CD14-positive monocyte (primary cell): ENCODE results near the gene MISP3. TPM values are rescaled to one million over a fixed set of nuclear protein-coding genes. Genes with fewer than 3 reads are reported as not detected.

Source experiments
- DNase-seq, 3 donors: peaks; one replicate each; pipeline ENCODE4 v3.0.0-alpha.2; 2011 to 2022
- H2AFZ ChIP-seq: 2 replicates; pipeline ENCODE4 v1.6.0; 2012; ENCODE audit warnings: mild to moderate bottlenecking, low read depth, low read length, inconsistent platforms; ENCODE audit not compliant: insufficient read depth, poor library complexity, severe bottlenecking
- H3K27ac ChIP-seq, 2 donors: 1 replicate in 1 of 2; 2 replicates in 1 of 2; pipeline ENCODE4 v1.5.1; 2012 to 2013; ENCODE audit warnings: low read length in 2 of 2, control low read depth in 1 of 2, inconsistent platforms in 1 of 2, low read depth in 1 of 2, mild to moderate bottlenecking in 1 of 2
- H3K27me3 ChIP-seq, 2 donors: one replicate each; pipeline versions ENCODE4 v1.6.0 to v1.6.1; 2011 to 2013; ENCODE audit warnings: low read length in 2 of 2; ENCODE audit not compliant: control insufficient read depth in 2 of 2, insufficient read depth in 2 of 2
- H3K36me3 ChIP-seq, 2 donors: replicated peaks in 1 of 2; 1 replicate in 1 of 2; 2 replicates in 1 of 2; pipeline versions ENCODE4 v1.5.1 to v1.6.1; 2012 to 2013; ENCODE audit warnings: low read length in 2 of 2, control low read depth in 1 of 2, inconsistent platforms in 1 of 2, mild to moderate bottlenecking in 1 of 2; ENCODE audit not compliant: insufficient read depth in 2 of 2, control insufficient read depth in 1 of 2
- H3K4me1 ChIP-seq, 2 donors: 1 replicate in 1 of 2; 2 replicates in 1 of 2; pipeline versions ENCODE4 v1.5.1 to v1.6.1; 2012 to 2013; ENCODE audit warnings: low read length in 2 of 2, control low read depth in 1 of 2, inconsistent platforms in 1 of 2, mild to moderate bottlenecking in 1 of 2, moderate library complexity in 1 of 2; ENCODE audit not compliant: insufficient read depth in 2 of 2, control insufficient read depth in 1 of 2
- H3K4me2 ChIP-seq: replicated peaks from 2 replicates; pipeline ENCODE3; 2012; ENCODE audit warnings: low read length, moderate library complexity, mild to moderate bottlenecking; ENCODE audit not compliant: poor library complexity, severe bottlenecking; ENCODE audit errors: extremely low read depth
- H3K4me3 ChIP-seq, 3 experiments: fragments of 200-600 bp in 1 of 3; sonication (generic) in 1 of 3; replicated peaks in 1 of 3; 1 replicate in 2 of 3; 2 replicates in 1 of 3; pipeline ENCODE4 v1.5.1; 2011 to 2013; ENCODE audit warnings: low read length in 3 of 3, mild to moderate bottlenecking in 3 of 3, control low read depth in 2 of 3, low read depth in 2 of 3, inconsistent platforms in 1 of 3, moderate library complexity in 1 of 3
- H3K79me2 ChIP-seq: 2 replicates; pipeline ENCODE4 v1.6.0; 2012; ENCODE audit warnings: mild to moderate bottlenecking, control low read depth, inconsistent platforms, low read length, moderate library complexity; ENCODE audit not compliant: insufficient read depth
- H3K9ac ChIP-seq: 2 replicates; pipeline ENCODE4 v1.6.0; 2017; ENCODE audit warnings: low read length, mild to moderate bottlenecking; ENCODE audit not compliant: insufficient read depth, poor library complexity, severe bottlenecking
- H3K9me3 ChIP-seq, 2 donors: replicated peaks in 1 of 2; 1 replicate in 1 of 2; 2 replicates in 1 of 2; pipeline versions ENCODE4 v1.5.1 to v1.6.1; 2012 to 2013; ENCODE audit warnings: low read length in 2 of 2, control low read depth in 1 of 2; ENCODE audit not compliant: control insufficient read depth in 1 of 2, insufficient read depth in 1 of 2
- H4K20me1 ChIP-seq: 2 replicates; pipeline ENCODE4 v1.6.0; 2012; ENCODE audit warnings: mild to moderate bottlenecking, low read length, control low read depth, moderate library complexity; ENCODE audit not compliant: insufficient read depth
- H3K27ac Mint-ChIP-seq, 7 donors: one replicate each; pipeline ENCODE4 v1.8.0; 2020; ENCODE audit warnings: mild to moderate bottlenecking in 7 of 7, mixed read lengths in 7 of 7, moderate library complexity in 6 of 7, inconsistent platforms in 2 of 7
- H3K27me3 Mint-ChIP-seq, 3 donors: one replicate each; pipeline ENCODE4 v1.8.0; 2021 to 2022; ENCODE audit warnings: low read depth in 3 of 3, mild to moderate bottlenecking in 3 of 3, mixed read lengths in 3 of 3, moderate library complexity in 3 of 3, inconsistent platforms in 1 of 3
- H3K36me3 Mint-ChIP-seq, 2 donors: one replicate each; pipeline ENCODE4 v1.8.0; 2020; ENCODE audit warnings: mixed read lengths in 2 of 2, inconsistent platforms in 1 of 2, mild to moderate bottlenecking in 1 of 2
- H3K4me1 Mint-ChIP-seq: one replicate; pipeline ENCODE4 v1.8.0; 2020; ENCODE audit warnings: mild to moderate bottlenecking, mixed read lengths
- H3K4me3 Mint-ChIP-seq, 2 donors: one replicate each; pipeline ENCODE4 v1.8.0; 2020; ENCODE audit warnings: mild to moderate bottlenecking in 2 of 2, mixed read lengths in 2 of 2, moderate library complexity in 1 of 2
- H3K9me3 Mint-ChIP-seq, 7 donors: one replicate each; pipeline ENCODE4 v1.8.0; 2020 to 2022; ENCODE audit warnings: mixed read lengths in 7 of 7, mild to moderate bottlenecking in 6 of 7, moderate library complexity in 6 of 7, inconsistent platforms in 2 of 7
- WGBS: methylation state at CpG from one replicate; pipeline ENCODE4 v1.1.5; 2013; ENCODE audit warnings: missing lambda C conversion rate; ENCODE audit not compliant: insufficient coverage; 5-methylcytosine and 5-hydroxymethylcytosine counted together
- intact Hi-C, 2 donors: fragments of 100-400 bp; cut with micrococcal nuclease; formaldehyde crosslinking; loops; one replicate each; pipeline versions ENCODE4 v1.15.0 to v1.15.1; 2023
- polyA plus RNA-seq, 3 donors: library from polyadenylated mRNA; depleted of rRNA in 1 of 3; unstranded in 2 of 3; stranded (reverse) in 1 of 3; fragments of 300-500 nt in 2 of 3; fragments of >200 nt in 1 of 3; fragmentation: Illumina TruSeq in 2 of 3; gene quantifications; 1 replicate in 2 of 3; 2 replicates in 1 of 3; pipeline ENCODE4 v1.2.3, GENCODE V29; 2012 to 2021
- TF ChIP-seq, protein P1 (sequence below): fragments of 200-600 bp; IDR thresholded peaks from one replicate; pipeline ENCODE4 v1.8.0; 2022; ENCODE audit warnings: antibody characterized with exemption, mild to moderate bottlenecking

MISP3 gene
- polyA plus RNA-seq, 3 donors: 0.42 to 0.77 (median 0.52) TPM

DNA sequence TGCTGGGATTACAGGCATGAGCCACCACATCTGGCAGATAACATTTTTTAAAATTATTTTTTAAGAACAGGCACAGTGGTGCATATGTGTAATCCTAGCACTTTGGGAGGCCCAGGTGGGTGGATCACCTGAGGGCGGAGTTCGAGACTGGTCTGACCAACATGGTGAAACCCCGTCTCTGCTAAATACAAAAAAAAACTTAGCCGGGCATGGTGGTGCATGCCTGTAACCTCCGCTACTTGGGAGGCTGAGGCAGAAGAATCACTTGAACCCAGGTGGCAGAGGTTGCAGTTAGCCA, 10.1 kb upstream of the MISP3 start:
- Histone ChIP-seq H3K79me2 (no peaks in the 10 kb centered on the region), H2AFZ (no peak overlapping the region), H3K4me2 (no peak overlapping the region), H3K36me3 (no peaks in the 10 kb centered on the region), H4K20me1 (no peaks in the 10 kb centered on the region), H3K27ac (no peak overlapping the region), H3K4me3 (no peak overlapping the region), H3K27me3 (peaks cover 16 to 36% of the 10 kb centered on the region in 2 donors), H3K4me1 (peaks cover 6 to 9% of the 10 kb centered on the region in 2 donors), H3K9ac (no peak overlapping the region), H3K9me3 (peaks cover 0 to 3% of the 10 kb centered on the region in 2 donors)
- H3K27me3 Mint-ChIP-seq: peaks cover 31 to 48% (median 45%) of the 10 kb centered on the region in 3 donors
- peaks cover 4% of the 10 kb centered on the region in 2 donors for H3K36me3 Mint-ChIP-seq
- intact Hi-C loops: no loop called here
- H3K9me3 Mint-ChIP-seq: peaks cover 0 to 12% (median 1%) of the 10 kb centered on the region in 7 donors
- no peak for DNase-seq
- WGBS: 93% methylated on average over 5 of the region's 5 CpGs
- H3K27ac Mint-ChIP-seq: no peak overlapping the region
- peaks cover 18% of the 10 kb centered on the region for H3K4me1 Mint-ChIP-seq
- H3K4me3 Mint-ChIP-seq: no peak overlapping the region
- TF ChIP-seq, protein P1, sequence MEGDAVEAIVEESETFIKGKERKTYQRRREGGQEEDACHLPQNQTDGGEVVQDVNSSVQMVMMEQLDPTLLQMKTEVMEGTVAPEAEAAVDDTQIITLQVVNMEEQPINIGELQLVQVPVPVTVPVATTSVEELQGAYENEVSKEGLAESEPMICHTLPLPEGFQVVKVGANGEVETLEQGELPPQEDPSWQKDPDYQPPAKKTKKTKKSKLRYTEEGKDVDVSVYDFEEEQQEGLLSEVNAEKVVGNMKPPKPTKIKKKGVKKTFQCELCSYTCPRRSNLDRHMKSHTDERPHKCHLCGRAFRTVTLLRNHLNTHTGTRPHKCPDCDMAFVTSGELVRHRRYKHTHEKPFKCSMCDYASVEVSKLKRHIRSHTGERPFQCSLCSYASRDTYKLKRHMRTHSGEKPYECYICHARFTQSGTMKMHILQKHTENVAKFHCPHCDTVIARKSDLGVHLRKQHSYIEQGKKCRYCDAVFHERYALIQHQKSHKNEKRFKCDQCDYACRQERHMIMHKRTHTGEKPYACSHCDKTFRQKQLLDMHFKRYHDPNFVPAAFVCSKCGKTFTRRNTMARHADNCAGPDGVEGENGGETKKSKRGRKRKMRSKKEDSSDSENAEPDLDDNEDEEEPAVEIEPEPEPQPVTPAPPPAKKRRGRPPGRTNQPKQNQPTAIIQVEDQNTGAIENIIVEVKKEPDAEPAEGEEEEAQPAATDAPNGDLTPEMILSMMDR: no peak

DNA sequence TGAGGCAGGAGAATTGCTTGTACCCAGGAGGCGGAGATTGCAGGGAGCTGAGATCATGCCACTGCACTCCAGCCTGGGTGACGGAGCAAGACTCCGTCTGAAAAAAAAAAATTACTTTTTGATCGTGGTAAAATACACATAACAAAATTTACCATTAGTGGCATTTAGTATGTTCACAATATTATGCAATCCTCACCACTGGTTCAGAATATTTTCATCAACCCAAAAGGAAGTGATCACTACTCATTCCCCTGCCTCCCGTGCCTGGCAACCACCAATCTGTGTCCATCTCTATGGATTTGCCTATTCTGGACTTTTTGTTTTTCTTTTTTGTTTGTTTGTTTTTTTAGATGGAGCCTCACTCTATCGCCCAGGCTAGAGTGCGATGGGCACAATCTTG, 9.5 kb upstream of the MISP3 start:
- peaks cover 0 to 3% of the 10 kb centered on the region in 2 donors for H3K9me3 ChIP-seq
- TF ChIP-seq, protein P1: no peak
- Mint-ChIP-seq H3K9me3 (peaks cover 0 to 12% (median 1%) of the 10 kb centered on the region in 7 donors), H3K4me1 (peaks cover 13% of the 10 kb centered on the region), H3K4me3 (no peak overlapping the region), H3K27me3 (peaks cover 25 to 42% (median 39%) of the 10 kb centered on the region in 3 donors), H3K27ac (peak overlapping the region in 1 of 7 donors; percentile 38), H3K36me3 (peaks cover 4% of the 10 kb centered on the region in 2 donors)
- intact Hi-C loops: no loop called here
- H3K79me2 ChIP-seq: no peaks in the 10 kb centered on the region
- H3K27ac ChIP-seq: no peak overlapping the region
- H3K27me3 ChIP-seq: peaks cover 11 to 30% of the 10 kb centered on the region in 2 donors
- H3K4me1 ChIP-seq: peaks cover under 1 to 3% of the 10 kb centered on the region in 2 donors
- WGBS: no CpG with 5 or more reads among the region's 7 CpGs
- no peaks in the 10 kb centered on the region for H3K36me3 ChIP-seq
- H3K4me2 ChIP-seq: no peak overlapping the region
- no peak overlapping the region for H2AFZ ChIP-seq
- H4K20me1 ChIP-seq: no peaks in the 10 kb centered on the region
- H3K4me3 ChIP-seq: no peak overlapping the region
- DNase-seq: peak in 1 of 3 donors; percentile 14
- H3K9ac ChIP-seq: no peak overlapping the region
